ENCODE results near the gene SELP.

Gene SELP

DNA sequence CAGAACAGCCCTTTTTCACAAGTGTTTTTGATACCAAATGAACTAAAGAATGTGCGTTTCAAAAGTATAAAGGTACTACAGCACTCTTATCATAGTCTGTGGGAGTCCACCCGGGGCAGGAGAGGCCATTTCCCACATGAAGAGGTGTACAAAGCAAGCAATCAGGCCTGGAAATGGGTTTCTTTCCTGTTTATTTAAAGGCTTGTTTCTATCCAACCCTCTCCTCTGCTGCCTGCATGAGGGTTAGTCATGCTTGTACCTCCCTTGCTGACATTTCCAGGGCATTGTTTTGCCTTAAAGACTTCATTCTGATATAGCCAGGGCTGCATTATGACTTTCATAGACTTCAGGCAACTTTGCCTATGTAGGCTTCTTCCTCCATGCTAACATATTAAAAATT, 11.6 kb downstream of the SELP start:
- no peak for DNase-seq

DNA sequence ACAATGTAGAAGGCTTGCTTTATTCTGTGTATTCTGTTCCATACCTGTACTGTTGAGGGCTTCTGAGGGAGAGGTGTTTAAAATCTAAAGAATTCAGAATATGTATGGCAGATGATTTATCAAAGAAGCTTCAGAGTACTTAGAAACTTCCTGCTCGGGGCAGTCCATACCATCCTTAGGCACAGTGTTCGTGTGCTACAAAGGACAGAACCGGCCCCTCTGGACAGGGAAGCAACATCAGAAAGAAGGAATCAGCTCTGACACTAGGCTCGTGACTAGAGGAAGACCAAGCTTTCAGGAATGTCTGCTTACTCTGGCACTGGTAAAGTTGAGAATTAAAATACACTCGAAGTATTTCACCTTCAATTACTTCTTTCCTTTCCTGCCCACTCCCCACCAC, 14.1 kb downstream of the SELP start:
- no peak for DNase-seq

DNA sequence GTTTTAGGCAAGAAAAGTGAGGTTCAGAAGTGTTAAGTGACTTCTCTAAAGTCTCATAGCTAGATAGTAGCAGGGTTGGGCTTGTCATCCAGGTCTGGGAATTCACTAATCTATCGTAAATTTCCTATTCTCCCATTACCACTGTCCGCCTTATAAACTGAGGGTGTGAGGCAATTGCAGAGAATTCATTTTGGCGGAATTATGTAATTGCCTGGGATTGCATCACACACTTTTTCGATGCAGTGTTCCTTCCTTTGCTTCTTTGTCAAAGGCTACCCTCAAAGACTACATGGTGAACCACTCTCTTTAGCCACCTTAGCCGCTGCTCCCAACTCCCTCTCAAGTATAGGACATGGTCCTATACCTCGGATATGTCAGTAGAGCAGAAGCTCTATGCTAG, 19.1 kb downstream of the SELP start:
- DNase-seq: no peak

DNA sequence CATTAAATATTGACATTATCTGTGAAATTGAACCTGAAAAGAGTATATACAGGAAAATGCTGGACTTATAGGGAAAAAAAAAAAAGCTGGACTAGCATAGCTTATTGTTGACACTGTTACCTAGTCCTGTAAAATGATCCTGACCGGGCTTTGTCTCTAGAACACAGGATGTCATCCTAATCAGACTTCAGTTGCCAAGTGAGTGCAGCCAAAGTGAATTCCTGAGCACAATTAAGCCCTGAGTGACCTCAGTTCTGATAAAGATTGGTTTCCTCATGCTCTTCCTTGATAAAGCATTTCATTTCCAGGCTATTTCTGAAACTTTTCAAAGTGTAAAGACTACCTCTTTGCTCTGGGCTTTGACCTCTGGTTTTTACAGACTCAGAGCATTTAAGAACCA, 19.8 kb downstream of the SELP start:
- DNase-seq: no peak

DNA sequence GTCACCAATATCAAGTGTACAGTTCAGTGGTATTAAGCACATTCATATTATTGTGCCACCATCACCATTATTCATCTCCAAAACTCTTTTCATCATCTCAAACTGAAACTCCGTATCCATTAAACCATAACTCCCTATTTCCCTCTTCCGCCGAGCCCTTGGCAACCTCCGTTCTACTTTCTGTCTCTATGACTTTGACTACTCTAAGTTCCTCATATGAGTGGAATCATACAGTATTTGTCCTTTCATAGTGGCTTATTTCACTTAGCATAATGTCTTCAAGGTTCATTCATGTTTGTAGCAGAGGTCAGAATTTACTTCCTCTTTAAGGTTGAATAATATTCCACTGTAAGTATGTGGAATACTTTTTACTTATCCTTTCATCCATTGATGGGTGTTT, 21.7 kb downstream of the SELP start:
- DNase-seq: no peak

DNA sequence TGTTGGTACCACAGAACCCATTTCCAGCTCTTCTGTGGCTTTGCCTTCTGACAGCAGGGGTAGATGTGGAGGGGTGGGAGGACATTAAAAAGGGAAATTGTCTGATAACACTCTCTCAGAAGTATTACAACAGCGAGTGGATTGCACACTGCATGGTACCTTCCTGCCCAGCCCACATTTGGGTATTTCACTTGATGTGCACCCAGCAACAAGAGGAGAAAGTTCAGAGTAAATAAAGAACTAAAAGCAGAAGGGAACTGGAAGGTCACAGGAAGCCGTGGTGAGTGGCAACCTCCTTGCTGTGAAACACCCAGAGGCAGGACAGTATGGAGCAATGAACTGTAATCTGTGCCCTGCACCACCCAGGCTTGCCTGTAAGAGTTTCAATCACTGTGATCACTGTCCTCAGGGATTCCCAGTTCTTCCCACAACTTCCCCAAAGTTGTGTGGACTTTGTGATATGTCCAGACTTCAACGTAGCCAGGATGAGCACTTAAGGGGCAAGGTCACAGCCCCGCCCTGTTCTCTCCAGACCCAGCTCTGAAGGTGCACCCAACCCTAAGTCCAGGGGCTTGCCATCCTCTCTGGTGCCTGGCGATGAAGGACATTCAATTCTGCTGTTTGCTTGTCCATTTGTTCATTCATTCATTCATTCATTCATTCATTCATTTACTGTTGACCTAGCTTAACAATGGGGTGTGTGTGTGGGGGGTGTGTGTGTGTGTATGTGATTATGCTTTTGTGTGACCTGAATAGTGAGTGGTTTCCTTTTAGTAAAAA, 25.0 kb downstream of the SELP start:
- DNase-seq: peak; percentile 73

DNA sequence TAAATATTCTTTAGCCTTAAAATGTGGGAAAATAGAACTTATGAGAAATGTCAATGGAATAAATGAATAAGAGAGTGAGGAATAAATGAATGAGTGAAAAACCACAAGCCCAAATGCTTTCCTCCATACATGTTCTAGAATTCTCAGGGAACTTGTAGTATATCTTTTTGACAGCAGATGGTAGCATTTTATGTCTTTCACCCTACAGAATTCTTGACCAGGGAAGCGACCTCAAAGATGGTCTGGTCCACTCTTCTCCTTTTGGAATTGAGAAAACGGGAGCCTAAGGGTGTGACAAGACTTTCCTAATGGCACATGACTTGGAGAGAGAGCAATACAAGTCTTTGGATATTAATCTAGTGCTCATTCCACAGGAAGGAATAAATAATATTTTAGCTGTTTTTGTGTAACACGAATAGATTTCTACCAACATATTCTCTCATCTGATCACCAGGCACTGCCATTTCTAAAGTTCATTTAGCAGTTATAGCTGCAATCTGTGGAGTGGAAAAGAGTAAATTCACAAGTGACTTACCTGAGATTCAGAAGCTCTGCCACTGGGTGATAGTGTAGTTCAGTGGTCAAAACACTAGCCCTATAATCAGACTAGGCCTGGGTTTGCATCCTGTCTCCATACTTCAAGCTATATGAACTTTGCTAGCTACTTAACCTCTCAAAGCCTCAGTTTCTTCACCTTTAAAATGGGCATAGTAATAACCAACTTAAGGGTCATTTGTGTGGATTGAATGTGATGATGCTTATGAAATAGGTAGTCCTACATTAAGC, 28.6 kb downstream of the SELP start:
- no peak for DNase-seq

DNA sequence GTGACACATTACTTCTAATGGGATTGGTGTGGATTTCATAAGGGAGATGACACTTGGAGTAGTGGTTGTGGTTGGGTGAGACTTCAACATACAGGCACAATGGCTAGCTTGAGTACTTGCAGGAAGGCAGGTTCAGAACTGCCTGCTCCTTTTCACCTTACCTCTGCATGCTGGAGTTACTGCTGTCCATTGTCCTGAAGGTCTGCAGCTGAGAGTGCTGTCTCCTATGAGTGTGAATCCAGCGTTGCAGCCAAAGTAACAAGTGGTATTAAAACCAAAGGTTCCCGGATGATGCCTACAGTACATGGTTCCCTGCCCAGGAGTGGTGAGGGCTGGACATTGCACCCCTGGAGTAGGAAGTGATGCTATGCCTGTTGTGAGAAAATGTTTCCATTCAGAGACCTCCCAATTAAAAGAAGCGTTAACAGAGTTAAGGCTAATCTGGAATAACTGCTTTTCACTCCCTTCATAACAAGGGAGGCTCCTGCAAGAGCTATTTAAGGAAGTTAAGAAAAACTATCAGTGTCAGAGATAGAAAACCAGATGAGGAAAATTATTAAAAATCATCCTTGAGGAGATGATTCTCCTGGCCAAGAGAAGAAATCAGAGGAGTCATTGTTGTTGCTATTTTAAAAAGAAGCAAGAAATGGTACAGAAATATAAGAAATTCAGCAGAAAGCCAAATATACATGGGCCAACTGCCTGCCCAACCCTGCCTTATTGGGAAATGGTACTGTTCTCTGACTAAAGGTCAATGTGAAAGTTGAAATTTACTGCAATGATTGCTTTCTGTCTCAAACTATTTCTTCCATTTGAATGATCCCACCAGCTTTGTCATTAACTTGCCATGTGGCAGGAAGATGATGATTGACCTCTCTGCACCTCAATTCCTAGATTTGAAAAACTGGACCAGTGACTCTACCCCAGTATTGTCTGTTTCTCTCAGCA, 33.9 kb downstream of the SELP start:
- DNase-seq: peak; percentile 64

DNA sequence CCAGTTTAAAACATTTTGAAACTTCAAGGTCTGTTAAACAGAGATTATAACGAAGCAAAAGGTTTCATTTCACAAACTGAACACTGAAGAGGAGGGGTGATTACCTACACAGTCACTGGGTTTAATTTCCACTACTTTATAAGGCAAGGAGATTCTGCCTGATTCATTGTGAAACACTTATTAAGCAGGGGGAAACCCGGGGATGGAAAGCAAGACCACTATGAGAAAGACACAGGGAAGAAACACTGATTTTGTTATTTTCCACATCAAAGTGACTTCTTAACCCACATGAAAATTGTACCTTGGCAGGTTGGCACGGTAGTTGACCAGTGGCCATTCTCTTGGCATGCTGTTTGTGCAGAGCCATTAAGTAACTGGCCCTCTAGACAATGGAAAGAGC, 35.5 kb downstream of the SELP start:
- DNase-seq: peak; percentile 65

DNA sequence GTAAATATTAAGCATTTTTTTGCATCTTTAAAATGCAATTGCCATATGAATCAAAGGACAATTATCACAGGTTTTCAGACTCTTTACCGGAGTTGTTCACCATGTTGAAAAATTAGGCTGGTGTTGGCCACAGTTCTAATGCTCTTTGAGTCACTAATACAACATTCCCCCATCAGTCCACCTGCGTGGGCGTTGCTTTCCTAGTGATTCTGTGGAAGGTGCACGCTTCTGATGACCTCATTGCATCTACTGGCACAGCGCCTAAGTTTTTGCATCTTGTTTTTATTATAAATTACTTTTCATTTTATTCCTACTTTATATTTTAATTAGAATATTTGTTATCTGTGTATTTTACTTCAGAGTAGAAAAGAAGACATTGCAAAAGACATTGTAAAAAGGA, 39.0 kb downstream of the SELP start:
- no peak for DNase-seq

DNA sequence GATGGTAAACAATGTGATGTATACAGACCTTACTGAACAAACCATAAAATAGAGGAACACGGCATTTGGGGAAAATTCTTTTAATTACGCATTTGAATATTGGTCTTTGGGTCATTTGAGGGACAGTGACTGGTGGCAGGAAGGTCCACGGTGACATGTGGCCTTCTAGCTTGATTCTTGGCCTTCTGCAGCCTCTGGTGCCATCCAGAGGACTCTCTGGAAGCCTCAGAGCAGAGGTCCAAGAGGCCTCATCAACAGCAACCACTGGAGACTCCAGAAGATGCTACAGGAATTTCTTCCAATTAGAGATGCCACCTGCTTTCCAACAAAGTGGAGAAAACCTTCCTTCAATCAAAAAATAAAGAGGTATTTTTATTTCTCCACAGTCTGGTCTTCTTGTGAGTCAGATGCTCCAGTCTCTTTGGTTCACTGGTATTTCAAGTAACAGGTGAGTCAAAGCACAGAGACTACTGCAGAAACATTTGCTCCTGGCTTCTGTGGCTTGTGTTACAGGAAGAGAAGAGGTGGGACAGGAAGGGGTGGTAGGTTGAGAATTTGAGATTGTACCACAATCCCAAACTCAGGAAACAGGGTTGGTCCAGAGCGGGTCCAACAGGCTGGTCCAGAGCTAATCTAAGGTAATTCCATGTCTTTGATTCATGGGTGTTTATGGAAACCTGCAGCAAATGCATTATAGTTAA, 41.0 kb downstream of the SELP start:
- no peak for DNase-seq

DNA sequence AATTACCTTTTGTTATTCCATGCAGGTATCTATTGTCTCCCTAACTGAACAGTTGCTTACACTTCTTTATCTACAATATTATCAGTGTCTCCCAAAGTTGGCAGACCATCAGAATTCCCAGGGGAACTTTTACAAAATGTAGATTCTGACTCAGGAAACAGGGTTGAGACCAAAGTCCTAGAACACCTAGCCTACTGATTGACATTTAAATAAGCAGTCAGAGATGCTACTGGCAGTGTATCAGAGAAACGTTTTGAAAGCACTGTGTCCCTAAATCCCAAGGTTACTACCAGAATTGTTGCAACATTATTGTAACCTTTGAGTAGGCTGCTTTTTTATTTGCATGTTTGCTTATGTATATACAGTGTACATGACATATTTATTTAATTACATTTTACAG, 41.8 kb downstream of the SELP start:
- no peak for DNase-seq

DNA sequence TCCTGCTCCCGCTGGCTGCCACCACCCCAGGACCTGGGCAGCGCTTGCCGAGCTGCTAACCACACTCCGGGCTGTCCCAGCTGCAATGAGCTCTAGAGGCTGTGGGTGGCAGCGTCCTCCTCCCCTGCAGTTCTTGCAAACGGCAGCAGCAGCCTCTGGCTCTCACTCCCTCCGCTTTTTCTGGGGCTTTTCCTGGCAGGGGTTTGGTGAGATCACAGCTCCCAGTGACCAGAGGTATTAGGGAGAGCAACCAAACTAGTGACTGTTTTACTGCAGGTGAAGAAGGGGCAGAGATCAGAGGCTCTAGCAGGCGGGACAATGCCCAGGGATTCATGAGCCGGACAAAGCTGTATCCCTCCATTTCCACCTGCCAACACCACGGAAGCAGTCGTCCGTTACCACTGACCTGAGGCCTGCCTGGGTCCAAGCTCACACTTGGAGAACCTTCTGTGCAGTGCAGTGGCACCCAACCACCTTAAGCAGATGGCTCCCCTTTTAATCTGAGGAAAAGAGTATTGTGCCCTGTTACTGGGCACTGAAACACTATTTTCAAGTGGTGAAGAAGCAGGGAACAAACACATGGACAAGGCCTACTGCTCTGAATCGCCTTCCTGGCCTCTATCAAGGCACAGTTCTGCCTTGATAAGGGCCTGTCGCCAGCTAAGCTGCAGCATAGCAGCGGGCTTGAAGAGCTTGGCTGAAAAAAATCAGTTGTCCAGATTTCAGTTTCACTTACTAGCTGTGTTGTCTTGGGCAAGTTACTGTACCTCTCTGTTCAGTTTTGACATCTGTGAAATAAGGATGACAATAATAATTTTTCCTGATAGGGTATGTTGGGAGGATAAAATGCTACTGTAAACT, 43.3 kb downstream of the SELP start, which contains the start of gene F5:
Gene F5, minus strand, starts transcription at position 87 of the 861 bp plus-strand sequence. CDS start 95 bp downstream, outside the sequence.
- peak; percentile 91 for DNase-seq

DNA sequence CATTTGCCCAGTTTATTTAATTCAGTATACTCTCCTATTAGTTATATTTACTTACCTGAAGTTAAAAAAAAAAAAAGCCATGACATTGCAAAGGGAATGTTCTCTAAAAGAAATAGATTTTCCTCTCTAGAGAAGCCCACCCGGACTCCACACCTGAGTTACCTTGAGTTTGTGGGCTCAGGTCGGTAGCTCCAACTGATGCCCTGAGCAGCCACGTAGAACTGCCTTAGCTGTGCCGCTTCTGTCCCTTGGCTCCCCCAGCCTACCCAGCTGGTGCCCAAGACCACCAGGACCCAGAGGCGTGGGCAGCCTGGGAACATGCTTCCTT, 43.9 kb downstream of the SELP start:
- no peak for DNase-seq

DNA sequence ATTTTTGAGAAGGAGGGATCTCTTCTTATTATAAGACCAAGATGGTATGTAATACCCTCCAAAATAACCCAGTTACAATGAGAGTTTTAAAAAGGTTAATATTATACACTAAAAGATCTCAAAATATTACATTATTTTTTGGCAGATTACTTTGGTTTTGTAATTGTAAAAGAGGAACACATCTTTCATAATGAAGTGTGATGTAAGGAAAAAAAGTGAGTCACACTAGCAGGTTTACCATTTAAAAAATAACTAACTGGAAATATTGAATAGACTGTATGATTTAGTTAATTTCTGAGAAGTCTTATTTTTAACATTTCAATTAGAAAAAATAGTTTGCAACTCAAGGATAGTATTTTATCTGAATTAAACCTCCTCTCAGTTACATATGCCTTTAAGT, 44.7 kb downstream of the SELP start:
- DNase-seq: no peak

DNA sequence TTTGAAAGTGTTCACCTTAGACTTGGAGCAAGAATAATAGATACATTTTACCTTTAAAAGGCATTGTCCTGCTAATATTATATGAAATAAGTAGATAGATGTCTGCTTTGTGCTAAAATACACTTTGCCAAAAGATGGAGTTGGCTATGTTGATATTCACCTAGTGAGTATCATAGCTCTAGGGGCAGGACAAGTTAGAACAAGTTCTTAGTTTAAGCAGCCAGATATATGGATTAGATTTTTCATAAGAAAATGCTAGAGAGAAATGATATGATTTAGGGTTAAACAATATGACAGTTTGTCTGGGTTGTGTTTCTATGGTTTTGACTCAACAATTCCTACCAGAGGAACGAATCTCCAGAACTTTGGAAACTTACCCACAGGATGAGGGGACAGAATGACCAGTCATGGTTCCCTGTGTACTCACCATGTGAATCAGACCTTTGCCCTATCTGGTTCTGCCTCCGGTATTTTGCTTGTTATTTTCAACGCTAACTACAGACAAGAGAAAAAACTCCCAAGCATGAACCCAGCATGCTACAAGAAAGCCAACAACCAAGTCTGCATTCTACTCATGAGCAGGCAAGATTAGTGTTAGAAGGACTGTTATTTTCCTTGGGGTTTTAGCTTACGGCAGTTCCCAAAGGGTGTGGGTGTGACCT, 45.3 kb downstream of the SELP start:
- no peak for DNase-seq

DNA sequence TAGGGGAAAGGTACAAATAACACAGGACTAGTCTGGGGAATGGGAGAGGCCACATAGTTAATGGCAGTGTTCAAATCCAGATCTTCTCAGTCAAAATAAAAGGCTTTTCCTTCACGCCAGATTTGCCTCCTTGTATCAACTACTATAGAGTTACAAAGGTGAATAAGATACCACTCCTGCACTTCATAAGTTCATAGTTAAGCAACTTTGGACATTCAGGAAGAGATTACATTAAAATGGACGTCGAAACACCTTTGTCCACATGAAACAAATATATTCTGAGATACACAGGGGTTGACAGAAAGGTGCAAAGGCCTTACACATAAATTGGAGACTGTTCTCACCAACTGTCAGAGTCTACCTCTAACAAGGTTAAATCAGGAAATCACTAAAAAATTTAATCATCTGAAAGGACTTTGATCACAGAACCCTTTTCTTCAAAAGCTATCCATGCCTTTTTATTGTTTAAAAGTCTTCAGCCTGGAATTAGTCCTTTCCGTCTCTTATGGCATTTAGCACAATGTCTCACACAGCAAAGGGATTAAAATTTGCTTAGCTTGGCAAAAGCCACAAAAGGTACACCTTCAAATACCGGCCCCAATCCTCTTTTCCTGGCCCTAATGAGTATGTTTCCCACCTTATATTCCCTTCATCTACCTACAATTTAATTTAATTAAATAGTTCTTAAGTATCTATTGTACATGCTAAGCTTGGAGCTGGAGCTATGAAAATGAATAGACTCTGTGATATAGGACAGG, 51.8 kb downstream of the SELP start:
- DNase-seq: no peak

DNA sequence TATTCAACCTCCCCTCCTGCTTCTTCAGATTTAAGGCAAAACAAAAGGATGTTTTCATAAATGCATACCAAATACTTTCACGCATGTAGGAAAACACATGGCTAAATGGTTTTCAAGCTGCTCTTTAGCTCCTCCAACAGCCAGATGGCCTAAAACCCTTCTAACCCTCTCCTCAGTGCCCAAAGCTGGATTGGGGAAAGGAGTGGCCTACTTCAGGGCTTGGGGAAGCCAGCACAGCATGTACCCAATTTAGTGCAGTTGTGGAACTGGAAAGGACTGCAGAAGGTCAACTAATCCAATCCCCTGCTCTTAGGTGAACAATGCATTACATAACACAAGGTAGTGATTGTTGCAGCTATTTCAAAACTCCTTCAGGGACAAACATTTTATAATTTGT, 53.0 kb downstream of the SELP start:
- DNase-seq: no peak

DNA sequence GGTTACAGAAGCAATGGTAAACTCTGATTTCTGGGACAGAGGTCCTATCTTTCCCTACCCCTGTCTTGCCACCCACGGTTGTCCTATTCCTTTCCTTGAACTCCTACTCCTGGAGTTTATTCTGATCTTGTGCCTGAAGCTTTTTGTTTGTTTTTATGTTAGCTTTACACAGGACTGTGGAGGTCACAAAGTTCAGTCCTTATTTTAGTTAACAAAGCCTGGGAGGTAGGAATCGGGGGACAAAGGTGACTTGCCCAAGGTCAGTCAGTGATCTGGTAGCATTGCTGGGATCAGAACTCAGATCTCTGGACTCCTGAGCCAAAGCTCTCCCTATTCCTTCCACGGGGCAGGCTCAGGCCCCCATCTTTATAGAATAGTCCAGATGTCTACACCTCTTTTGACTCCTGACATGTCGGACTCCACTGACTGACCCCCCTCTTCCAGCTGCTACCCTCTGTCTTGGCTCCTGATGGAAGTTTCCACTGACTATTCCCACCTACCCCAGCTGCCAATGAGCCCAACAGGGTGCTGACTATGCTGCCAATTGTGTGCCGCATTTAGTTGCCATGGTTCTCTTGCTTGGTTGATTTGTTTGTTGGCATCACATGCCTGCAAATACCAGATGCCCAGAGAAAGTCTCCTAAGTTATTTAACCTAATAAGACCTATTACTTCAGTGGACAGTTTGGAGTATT, 53.5 kb downstream of the SELP start:
- no peak for DNase-seq

DNA sequence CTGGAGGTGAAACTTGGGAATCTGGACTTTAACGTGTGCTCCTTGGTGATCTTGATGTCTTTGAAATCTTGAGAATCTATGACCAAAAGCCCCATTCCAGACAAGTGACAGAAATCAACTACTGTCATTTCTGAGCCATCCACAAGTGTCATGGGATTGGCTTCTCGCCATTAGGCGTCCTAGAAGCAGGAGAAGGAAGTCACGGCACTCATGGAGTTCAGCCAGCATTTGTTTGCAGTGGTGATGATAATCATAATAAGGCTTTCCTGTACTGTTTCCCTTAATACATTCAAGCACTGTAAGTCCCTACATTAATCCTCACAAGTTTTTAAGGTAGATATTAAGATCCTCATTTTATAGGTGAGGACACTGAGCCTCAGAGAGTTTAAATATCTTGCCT, 55.6 kb downstream of the SELP start:
- DNase-seq: no peak
